ENCODE data around the gene OR10V1. TPM values are rescaled to one million over a fixed set of nuclear protein-coding genes. Genes with fewer than 3 reads are reported as not detected.
"Not testable (repeated sequence)": the region's sequence is repeated elsewhere in the genome, so short reads cannot be mapped to it uniquely, and the experiment has no call there.

Gene OR10V1
- total RNA-seq, 6 donors from 2014 or later: not detected

- no peaks in the 10 kb centered on the region for H3K4me1 ChIP-seq
- H3K9me3 ChIP-seq: peaks cover 0 to 13% (median 6%) of the 10 kb centered on the region in 4 donors
- H3K36me3 ChIP-seq: no peaks in the 10 kb centered on the region
- ATAC-seq (ENCODE audit: low FRiP score in 2 of 2) (no peak), DNase-seq (no peak)
- no peak overlapping the region for H3K27ac ChIP-seq
- H3K4me3 ChIP-seq: no peak overlapping the region
- WGBS, 2 donors: 63% methylated on average over 2 of the region's 2 CpGs
- TF ChIP-seq POLR2A (IDR thresholded peaks at IDR 0.05) (no peak), POLR2AphosphoS5 (IDR thresholded peaks at IDR 0.05) (no peak), EP300 (IDR thresholded peaks at IDR 0.05) (no peak)
- TF ChIP-seq, protein P1, sequence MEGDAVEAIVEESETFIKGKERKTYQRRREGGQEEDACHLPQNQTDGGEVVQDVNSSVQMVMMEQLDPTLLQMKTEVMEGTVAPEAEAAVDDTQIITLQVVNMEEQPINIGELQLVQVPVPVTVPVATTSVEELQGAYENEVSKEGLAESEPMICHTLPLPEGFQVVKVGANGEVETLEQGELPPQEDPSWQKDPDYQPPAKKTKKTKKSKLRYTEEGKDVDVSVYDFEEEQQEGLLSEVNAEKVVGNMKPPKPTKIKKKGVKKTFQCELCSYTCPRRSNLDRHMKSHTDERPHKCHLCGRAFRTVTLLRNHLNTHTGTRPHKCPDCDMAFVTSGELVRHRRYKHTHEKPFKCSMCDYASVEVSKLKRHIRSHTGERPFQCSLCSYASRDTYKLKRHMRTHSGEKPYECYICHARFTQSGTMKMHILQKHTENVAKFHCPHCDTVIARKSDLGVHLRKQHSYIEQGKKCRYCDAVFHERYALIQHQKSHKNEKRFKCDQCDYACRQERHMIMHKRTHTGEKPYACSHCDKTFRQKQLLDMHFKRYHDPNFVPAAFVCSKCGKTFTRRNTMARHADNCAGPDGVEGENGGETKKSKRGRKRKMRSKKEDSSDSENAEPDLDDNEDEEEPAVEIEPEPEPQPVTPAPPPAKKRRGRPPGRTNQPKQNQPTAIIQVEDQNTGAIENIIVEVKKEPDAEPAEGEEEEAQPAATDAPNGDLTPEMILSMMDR (IDR thresholded peaks at IDR 0.05): no peak
- no peaks in the 10 kb centered on the region for H3K27me3 ChIP-seq
Measured at GRCh38 chr11:59691156-59691555, 22.5 kb downstream of the OR10V1 start.

DNA sequence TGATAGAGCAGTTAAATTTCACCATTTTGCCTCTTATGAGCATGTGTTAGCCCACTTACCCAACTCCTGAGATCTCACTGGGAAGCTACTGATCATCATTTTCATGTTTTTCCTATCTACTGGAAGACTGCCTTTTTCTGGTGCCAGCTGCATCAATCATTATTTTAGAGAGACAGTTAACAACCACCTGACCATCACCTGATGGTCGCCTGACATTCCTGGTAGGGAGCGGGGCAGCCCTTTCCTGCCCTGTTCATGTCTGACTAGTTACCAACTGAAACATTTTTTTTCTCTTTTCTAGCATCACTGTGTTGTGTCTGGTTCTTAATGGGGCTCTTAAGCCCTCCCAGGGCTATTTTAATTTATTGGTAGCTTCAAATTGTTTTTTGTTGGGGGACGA, 24.6 kb downstream of the OR10V1 start:
- Histone ChIP-seq H3K9me3 (peaks cover 0 to 13% (median 6%) of the 10 kb centered on the region in 4 donors), H3K4me1 (no peaks in the 10 kb centered on the region), H3K27me3 (no peaks in the 10 kb centered on the region), H3K27ac (no peak overlapping the region), H3K4me3 (no peak overlapping the region), H3K36me3 (no peaks in the 10 kb centered on the region)
- 84 to 91% methylated on average over 3 of the region's 3 CpGs for WGBS, 2 donors
- DNase-seq (no peak), ATAC-seq (ENCODE audit: low FRiP score in 2 of 2) (no peak)
- TF ChIP-seq, protein P1 (IDR thresholded peaks at IDR 0.05): no peak
- TF ChIP-seq POLR2AphosphoS5 (IDR thresholded peaks at IDR 0.05): no peak
- TF ChIP-seq POLR2A (IDR thresholded peaks at IDR 0.05): no peak
- TF ChIP-seq EP300 (IDR thresholded peaks at IDR 0.05): no peak

DNA sequence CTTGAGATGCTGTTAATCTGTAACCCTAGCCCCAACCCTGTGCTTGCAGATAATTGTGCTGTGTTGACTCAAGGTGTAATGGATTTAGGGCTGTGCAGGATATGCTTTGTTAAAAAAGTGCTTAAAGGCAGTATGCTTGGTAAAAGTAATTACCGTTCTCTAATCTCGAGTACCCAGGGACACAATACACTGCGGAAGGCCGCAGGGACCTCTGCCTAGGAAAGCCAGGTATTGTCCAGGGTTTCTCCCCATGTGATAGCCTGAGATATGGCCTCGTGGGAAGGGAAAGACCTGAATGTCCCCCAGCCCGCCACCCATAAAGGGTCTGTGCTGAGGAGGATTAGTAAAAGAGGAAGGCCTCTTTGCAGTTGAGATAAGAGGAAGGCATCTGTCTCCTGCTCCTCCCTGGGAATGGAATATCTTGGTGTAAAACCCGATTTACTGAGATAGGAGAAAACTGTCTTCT, 32.4 kb downstream of the OR10V1 start:
- not testable (repeated sequence) for H3K4me3 ChIP-seq; H3K27ac ChIP-seq; DNase-seq; H3K4me1 ChIP-seq; H3K36me3 ChIP-seq; H3K27me3 ChIP-seq; ATAC-seq (ENCODE audit: low FRiP score in 2 of 2); H3K9me3 ChIP-seq
- 73 to 74% methylated on average over 7 of the region's 7 CpGs for WGBS, 2 donors

GRCh38 chr11:59680287-59681154, 33.1 kb downstream of the OR10V1 start:
- TF ChIP-seq POLR2AphosphoS5 (IDR thresholded peaks at IDR 0.05): no peak
- TF ChIP-seq, protein P1 (IDR thresholded peaks at IDR 0.05): peak; percentile 29 to 73 (median 54)
- H3K4me1 ChIP-seq: no peaks in the 10 kb centered on the region
- ATAC-seq (ENCODE audit: low FRiP score in 2 of 2): peak; percentile 87 to 89
- WGBS, 2 donors: 61 to 95% methylated on average over 1 of the region's 1 CpG
- H3K36me3 ChIP-seq: no peaks in the 10 kb centered on the region
- no peaks in the 10 kb centered on the region for H3K27me3 ChIP-seq
- no peaks in the 10 kb centered on the region for H3K9me3 ChIP-seq
- DNase-seq: peak in 1 of 2 donors; percentile 76
- H3K27ac ChIP-seq: no peak overlapping the region
- H3K4me3 ChIP-seq: no peak overlapping the region

DNA sequence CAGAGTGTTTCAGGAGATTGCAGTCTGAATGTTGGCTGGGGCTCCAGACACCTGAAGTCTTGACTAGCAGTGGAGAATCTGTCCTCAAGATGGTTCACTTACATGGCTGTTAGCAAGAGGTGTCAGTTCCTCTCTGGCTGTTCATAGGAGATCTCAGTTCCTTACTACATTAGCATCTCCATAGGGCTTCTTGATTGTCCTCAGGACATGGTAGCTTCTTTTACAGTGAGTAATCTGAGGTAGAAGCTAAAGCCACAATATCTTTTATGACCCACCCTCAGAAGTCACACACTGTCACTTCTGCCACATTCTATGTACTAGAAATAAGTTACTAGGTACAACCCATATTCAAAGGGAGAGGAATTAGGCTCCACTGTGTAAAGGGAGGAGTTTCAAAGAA, 34.3 kb downstream of the OR10V1 start:
- no peaks in the 10 kb centered on the region for H3K4me1 ChIP-seq
- ATAC-seq (ENCODE audit: low FRiP score in 2 of 2) (no peak), DNase-seq (no peak)
- TF ChIP-seq, protein P1 (IDR thresholded peaks at IDR 0.05): no peak
- no peak for TF ChIP-seq POLR2A (IDR thresholded peaks at IDR 0.05)
- TF ChIP-seq POLR2AphosphoS5 (IDR thresholded peaks at IDR 0.05): no peak
- no peak for TF ChIP-seq EP300 (IDR thresholded peaks at IDR 0.05)
- no peaks in the 10 kb centered on the region for H3K36me3 ChIP-seq
- no peaks in the 10 kb centered on the region for H3K9me3 ChIP-seq
- H3K27ac ChIP-seq: no peak overlapping the region
- H3K4me3 ChIP-seq: no peak overlapping the region
- H3K27me3 ChIP-seq: no peaks in the 10 kb centered on the region
